AG04450 (cell line): ENCODE data around the gene LAMA4. TPM values are rescaled to one million over a fixed set of nuclear protein-coding genes. Genes with fewer than 3 reads are reported as not detected.

Source experiments
- CTCF ChIA-PET: fragments of 300-600, 350-600 bp; formaldehyde crosslinking; extraction: SDS; loops from one replicate; lab custom pipeline; 2022; ENCODE audit warnings: antibody characterized with exemption, inconsistent platforms; lab: Charles Lee
- POLR2A ChIA-PET: fragments of 350-600 bp; formaldehyde crosslinking; extraction: SDS; loops from one replicate; lab custom pipeline; 2021; ENCODE audit warnings: antibody characterized with exemption, inconsistent platforms; lab: Yijun Ruan, JAX
- DNase-seq: peaks from one replicate; pipeline ENCODE4 v3.0.0-alpha.2; 2011; ENCODE audit warnings: low read depth, low spot score
- H3K27ac ChIP-seq: one replicate; pipeline ENCODE4 v1.5.1; 2012; ENCODE audit warnings: low read depth, low read length, control low read depth
- H3K27me3 ChIP-seq: one replicate; pipeline ENCODE4 v1.6.0; 2012; ENCODE audit warnings: low read length; ENCODE audit not compliant: control insufficient read depth, insufficient read depth
- H3K4me3 ChIP-seq: 2 replicates; pipeline ENCODE4 v1.5.1; 2011; ENCODE audit warnings: mild to moderate bottlenecking, low read depth, low read length, control low read depth
- H3K9me3 ChIP-seq: 2 replicates; pipeline ENCODE4 v1.5.1; 2012; ENCODE audit warnings: low read length; ENCODE audit not compliant: control insufficient read depth, insufficient read depth
- CTCF ChIP-seq: IDR thresholded peaks from 2 replicates; pipeline ENCODE4 v1.5.1; 2011; ENCODE audit warnings: low read depth, low read length, control low read depth, inconsistent platforms
- polyA plus RNA-seq: library from polyadenylated mRNA; depleted of rRNA; stranded (reverse); fragments of >200 nt; gene quantifications from 2 replicates; pipeline ENCODE4 v1.2.3, GENCODE V29; 2011

Gene LAMA4
- polyA plus RNA-seq, 1 experiment = 246 TPM

GRCh38 chr6:112237066-112237465 lies 17.3 kb downstream of the LAMA4 start:
- ChIA-PET CTCF (interaction anchor here (1.2 kb wide), 1 partner anchor 74 kb away, joined by 3 read pairs; no protein-coding TSS in a partner anchor), POLR2A (interaction anchor here (0.7 to 1.6 kb wide), 3 partner anchors 15 to 28 kb away, joined by 3 to 7 read pairs (median 3); no protein-coding TSS in a partner anchor)
- no peaks in the 10 kb centered on the region for H3K9me3 ChIP-seq
- DNase-seq = no peak
- H3K27me3 ChIP-seq = no peaks in the 10 kb centered on the region
- no peak overlapping the region for H3K4me3 ChIP-seq
- TF ChIP-seq CTCF = no peak
- no peak overlapping the region for H3K27ac ChIP-seq

GRCh38 chr6:112235956-112236355 lies 18.4 kb downstream of the LAMA4 start:
- POLR2A ChIA-PET = interaction anchor here (0.6 to 1.6 kb wide), 3 partner anchors 11 to 17 kb away, joined by 3 to 7 read pairs (median 3); no protein-coding TSS in a partner anchor
- CTCF ChIA-PET = interaction anchor here (1.2 kb wide), 1 partner anchor 73 kb away, joined by 3 read pairs; no protein-coding TSS in a partner anchor
- H3K27ac ChIP-seq = no peak overlapping the region

GRCh38 chr6:112234601-112235000 lies 19.8 kb downstream of the LAMA4 start:
- DNase-seq = no peak
- ChIA-PET CTCF (interaction anchor here (0.7 to 1.0 kb wide), 2 partner anchors 13 to 54 kb away, joined by 3 to 5 read pairs; no protein-coding TSS in a partner anchor), POLR2A (no interaction called here)
- Histone ChIP-seq H3K27me3 (no peaks in the 10 kb centered on the region), H3K9me3 (no peaks in the 10 kb centered on the region), H3K27ac (no peak overlapping the region), H3K4me3 (no peak overlapping the region)
- no peak for TF ChIP-seq CTCF

More at GRCh38 chr6:112235956-112236355, 18.4 kb downstream of the LAMA4 start:
- no peak overlapping the region for H3K4me3 ChIP-seq
- no peaks in the 10 kb centered on the region for H3K9me3 ChIP-seq
- TF ChIP-seq CTCF = no peak
- no peaks in the 10 kb centered on the region for H3K27me3 ChIP-seq
- DNase-seq = no peak

GRCh38 chr6:112233847-112234246 lies 20.5 kb downstream of the LAMA4 start:
- TF ChIP-seq CTCF = no peak
- no peak overlapping the region for H3K4me3 ChIP-seq
- ChIA-PET CTCF (interaction anchor here (0.6 to 1.1 kb wide), 3 partner anchors 54 to 77 kb away, joined by 3 to 5 read pairs (median 4); no protein-coding TSS in a partner anchor), POLR2A (interaction anchor here (1.9 to 3.2 kb wide), 2 partner anchors 11 to 17 kb away, joined by 7 to 16 read pairs; no protein-coding TSS in a partner anchor)
- peak; percentile 38 for DNase-seq
- H3K27me3 ChIP-seq = no peaks in the 10 kb centered on the region
- H3K9me3 ChIP-seq = no peaks in the 10 kb centered on the region
- no peak overlapping the region for H3K27ac ChIP-seq

GRCh38 chr6:112232845-112233256 lies 21.5 kb downstream of the LAMA4 start:
- no peak for TF ChIP-seq CTCF

More at GRCh38 chr6:112232845-112233256, 21.5 kb downstream of the LAMA4 start:
- CTCF ChIA-PET = interaction anchor here (0.6 to 1.1 kb wide), 2 partner anchors 52 to 62 kb away, joined by 3 to 4 read pairs; no protein-coding TSS in a partner anchor
- H3K4me3 ChIP-seq = no peak overlapping the region
- H3K27me3 ChIP-seq = no peaks in the 10 kb centered on the region
- DNase-seq = peak; percentile 51
- POLR2A ChIA-PET = interaction anchor here (1.9 to 3.2 kb wide), 2 partner anchors 10 to 16 kb away, joined by 7 to 16 read pairs; no protein-coding TSS in a partner anchor
- H3K27ac ChIP-seq = peak overlapping the region; percentile 71
- H3K9me3 ChIP-seq = peaks cover 3% of the 10 kb centered on the region
